ENCODE measurements around the gene EEFSEC. TPM values are rescaled to one million over a fixed set of nuclear protein-coding genes. Genes with fewer than 3 reads are reported as not detected.

EEFSEC gene
- total and polyA plus RNA-seq, 2 of the 8 experiments (the other 6 are each of a cell fraction or from before 2014, with no cell fraction given), result 13.1 to 19.8 TPM

DNA sequence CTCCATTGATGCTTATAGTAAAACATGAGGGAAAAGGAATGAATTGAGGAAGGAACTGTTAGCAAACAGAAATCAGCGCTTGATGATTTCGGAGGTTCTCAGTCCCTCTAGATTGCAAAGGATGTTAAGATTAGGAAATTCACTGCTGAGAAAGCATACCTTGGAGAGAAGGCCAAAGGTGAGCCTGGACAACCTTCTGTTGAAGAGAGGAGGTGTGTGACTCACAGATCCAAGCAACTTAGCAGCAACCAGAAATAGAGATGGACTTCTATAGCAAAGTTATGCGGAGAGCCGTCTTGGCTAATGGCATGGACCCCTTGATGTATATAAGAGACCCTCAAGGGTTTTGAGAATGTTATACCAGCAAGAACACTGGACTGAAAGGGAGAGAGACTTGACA, 114.3 kb downstream of the EEFSEC start:
- ChIA-PET CTCF (ENCODE audit: partially characterized antibody) (interaction anchor here (1.7 to 4.0 kb wide), 3 partner anchors 10 to 14 kb away, joined by 4 to 22 read pairs (median 5); no protein-coding TSS in a partner anchor), POLR2A (ENCODE audit: partially characterized antibody) (no interaction called here)
- H3K23ac ChIP-seq (ENCODE audit: insufficient read length), result no peak overlapping the region
- H4K5ac ChIP-seq (ENCODE audit: insufficient read length, low read depth, low read length), result no peak overlapping the region
- no peaks in the 10 kb centered on the region for H3K9me3 ChIP-seq (ENCODE audit: insufficient read depth in 2 of 2, low read depth in 1 of 2, low read length in 1 of 2)
- TF ChIP-seq TAF1 (IDR thresholded peaks at IDR 0.05; ENCODE audit: low read depth, low read length), result no peak
- no peak for TF ChIP-seq SP4 (IDR thresholded peaks at IDR 0.05; ENCODE audit: low read length)
- TF ChIP-seq SP1 (IDR thresholded peaks at IDR 0.05; ENCODE audit: low read depth, low read length), result no peak
- TF ChIP-seq KDM1A (IDR thresholded peaks at IDR 0.05; ENCODE audit: borderline replicate concordance, low read length), result no peak
- TF ChIP-seq CREB1 (IDR thresholded peaks at IDR 0.05), result no peak
- TF ChIP-seq SIRT6 (IDR thresholded peaks at IDR 0.05; ENCODE audit: low read length), result no peak
- TF ChIP-seq ZNF274 (IDR thresholded peaks at IDR 0.05; ENCODE audit: borderline replicate concordance, extremely low read depth, low read length), result no peak
- TF ChIP-seq NANOG (IDR thresholded peaks at IDR 0.05; ENCODE audit: insufficient read depth, low read depth, low read length, poor library complexity, severe bottlenecking), result no peak
- TF ChIP-seq EZH2 (IDR thresholded peaks at IDR 0.05; ENCODE audit: low read depth, low read length, severe bottlenecking), result no peak
- TF ChIP-seq CBX5 (IDR thresholded peaks at IDR 0.05; ENCODE audit: low read depth, low read length), result no peak
- TF ChIP-seq YY1 (IDR thresholded peaks at IDR 0.05; ENCODE audit: low read depth, low read length), result no peak
- no peak for TF ChIP-seq GTF2F1 (IDR thresholded peaks at IDR 0.05; ENCODE audit: borderline replicate concordance, low read depth, low read length)
- H3K23me2 ChIP-seq (ENCODE audit: low read depth, low read length), result no peaks in the 10 kb centered on the region
- H3K79me1 ChIP-seq (ENCODE audit: low read depth, low read length), result no peaks in the 10 kb centered on the region
- H3K4me2 ChIP-seq (ENCODE audit: insufficient read depth in 1 of 2, low read depth in 2 of 2, low read length in 2 of 2), result no peak overlapping the region
- H4K8ac ChIP-seq (ENCODE audit: extremely low read depth, insufficient read depth, low read length), result no peak overlapping the region
- H3K18ac ChIP-seq (ENCODE audit: extremely low read depth, low read length), result no peak overlapping the region
- no peak overlapping the region for H3K27ac ChIP-seq (ENCODE audit: low read depth, low read length)
- H3K56ac ChIP-seq (replicated peaks; ENCODE audit: insufficient read length, low read depth, low read length), result no peak overlapping the region
- WGBS, 2 experiments (ENCODE audit: extremely low coverage in 1 of 2, insufficient coverage in 1 of 2, insufficient read length in 1 of 2, insufficient replicate concordance in 2 of 2, low coverage in 1 of 2, low lambda C conversion rate in 2 of 2, missing lambda C conversion rate in 1 of 2), result 93% methylated on average over 4 of the region's 4 CpGs; no CpG with 5 or more reads in 1 of the 2 experiments
- H3K4me1 ChIP-seq (replicated peaks in 1 of 4; ENCODE audit: control insufficient read depth in 3 of 4, insufficient read depth in 4 of 4, low read length in 3 of 4), result peaks cover 6 to 12% (median 9%) of the 10 kb centered on the region in 4 experiments
- no peak overlapping the region for H3K14ac ChIP-seq (ENCODE audit: insufficient read length)
- no peak overlapping the region for H4K91ac ChIP-seq (replicated peaks; ENCODE audit: insufficient read length, low read length)
- H3K4me3 ChIP-seq (ENCODE audit: extremely low read depth in 1 of 4, insufficient read depth in 2 of 4, low read depth in 3 of 4, low read length in 4 of 4), result no peak overlapping the region
- no peak overlapping the region for H2AFZ ChIP-seq (ENCODE audit: low read length)
- no peak overlapping the region for H2BK20ac ChIP-seq (ENCODE audit: low read length)
- no peak overlapping the region for H2BK120ac ChIP-seq (replicated peaks; ENCODE audit: low read depth, low read length)
- no peaks in the 10 kb centered on the region for H3K27me3 ChIP-seq (replicated peaks in 1 of 4; ENCODE audit: control insufficient read depth in 3 of 4, extremely low read depth in 1 of 4, insufficient read depth in 3 of 4, low read length in 3 of 4)
- H2BK15ac ChIP-seq (ENCODE audit: low read length), result no peak overlapping the region
- H3K9ac ChIP-seq (replicated peaks in 1 of 4; ENCODE audit: extremely low read depth in 1 of 4, low read depth in 3 of 4, low read length in 3 of 4), result no peak overlapping the region
- H3K36me3 ChIP-seq (ENCODE audit: control insufficient read depth in 2 of 4, insufficient read depth in 4 of 4, low read length in 3 of 4), result no peaks in the 10 kb centered on the region
- DNase-seq (ENCODE audit: low read depth in 1 of 2, low spot score in 2 of 2) (no peak), FAIRE-seq (no peak)
- H3K4ac ChIP-seq (replicated peaks; ENCODE audit: insufficient read length, low read depth, low read length), result no peak overlapping the region
- H2AK5ac ChIP-seq (ENCODE audit: low read depth, low read length), result no peak overlapping the region
- H2BK12ac ChIP-seq (ENCODE audit: low read depth, low read length), result no peak overlapping the region
- H2BK5ac ChIP-seq (ENCODE audit: low read depth, low read length), result no peak overlapping the region
- H3K79me2 ChIP-seq (ENCODE audit: control insufficient read depth in 1 of 2, insufficient read depth in 2 of 2, low read length in 2 of 2), result no peaks in the 10 kb centered on the region
- H4K20me1 ChIP-seq (replicated peaks in 1 of 2; ENCODE audit: control insufficient read depth in 1 of 2, insufficient read depth in 2 of 2, low read length in 2 of 2), result no peaks in the 10 kb centered on the region
